Mesendoderm (in vitro differentiated cells): ENCODE results near the gene PSMD2.

Experiments used
- DNase-seq: peaks from one replicate; pipeline ENCODE4 v3.0.0; 2013
- H2AK5ac ChIP-seq: 2 replicates; pipeline ENCODE4 v1.6.1; 2013; ENCODE audit warnings: low read length, inconsistent platforms
- H2BK120ac ChIP-seq: 2 replicates; pipeline ENCODE4 v1.6.1; 2013; ENCODE audit warnings: low read depth, mild to moderate bottlenecking, low read length, moderate library complexity, mixed read lengths
- H2BK15ac ChIP-seq: replicated peaks from 2 replicates; pipeline ENCODE4 v1.6.1; 2013; ENCODE audit warnings: low read depth, mild to moderate bottlenecking, moderate library complexity
- H2BK5ac ChIP-seq: 2 replicates; pipeline ENCODE4 v1.6.1; 2013; ENCODE audit warnings: low read length, inconsistent platforms
- H3K18ac ChIP-seq: 2 replicates; pipeline ENCODE4 v1.6.1; 2013; ENCODE audit warnings: mild to moderate bottlenecking, low read length, mixed read lengths
- H3K23ac ChIP-seq: one replicate; pipeline ENCODE4 v1.6.1; 2013; ENCODE audit warnings: low read length
- H3K27ac ChIP-seq: 2 replicates; pipeline ENCODE4 v1.5.1; 2013; ENCODE audit warnings: low read depth, mild to moderate bottlenecking, inconsistent platforms, low read length, moderate library complexity
- H3K27me3 ChIP-seq: 2 replicates; pipeline ENCODE4 v1.6.1; 2013; ENCODE audit warnings: low read length, control low read depth, mild to moderate bottlenecking, inconsistent platforms; ENCODE audit not compliant: insufficient read depth, poor library complexity
- H3K36me3 ChIP-seq: 2 replicates; pipeline ENCODE4 v1.6.1; 2013; ENCODE audit warnings: low read length, inconsistent platforms; ENCODE audit not compliant: control insufficient read depth, insufficient read depth
- H3K4ac ChIP-seq: one replicate; pipeline ENCODE4 v1.6.1; 2013; ENCODE audit warnings: low read depth, mild to moderate bottlenecking, low read length, moderate library complexity
- H3K4me1 ChIP-seq: 2 replicates; pipeline ENCODE4 v1.6.1; 2013; ENCODE audit warnings: low read depth, low read length, inconsistent platforms; ENCODE audit not compliant: control insufficient read depth
- H3K4me2 ChIP-seq: 2 replicates; pipeline ENCODE4 v1.6.1; 2013; ENCODE audit warnings: low read length
- H3K4me3 ChIP-seq: 2 replicates; pipeline ENCODE4 v1.5.1; 2013; ENCODE audit warnings: mild to moderate bottlenecking, low read length
- H3K56ac ChIP-seq: one replicate; pipeline ENCODE4 v1.6.1; 2013; ENCODE audit warnings: low read length
- H3K79me1 ChIP-seq: 2 replicates; pipeline ENCODE4 v1.6.1; 2013; ENCODE audit warnings: low read length, inconsistent platforms
- H3K79me2 ChIP-seq: 2 replicates; pipeline ENCODE4 v1.6.1; 2013; ENCODE audit warnings: mild to moderate bottlenecking, low read length; ENCODE audit not compliant: control insufficient read depth, insufficient read depth
- H3K9ac ChIP-seq: 2 replicates; pipeline ENCODE4 v1.6.1; 2013; ENCODE audit warnings: low read length, inconsistent platforms
- H4K5ac ChIP-seq: one replicate; pipeline ENCODE4 v1.6.1; 2013; ENCODE audit warnings: low read length
- H4K8ac ChIP-seq: one replicate; pipeline ENCODE4 v1.6.1; 2013; ENCODE audit warnings: low read depth, mild to moderate bottlenecking, control low read depth, low read length, moderate library complexity
- WGBS: extraction: QIAGEN DNeasy Blood & Tissue Kit; methylation state at CpG from one replicate; pipeline ENCODE4 v1.1.7; 2013; ENCODE audit warnings: low lambda C conversion rate, missing lambda C conversion rate; ENCODE audit not compliant: insufficient coverage; ENCODE audit errors: extremely low coverage; 5-methylcytosine and 5-hydroxymethylcytosine counted together

PSMD2 gene

GRCh38 chr3:184295771-184296170 lies 3.3 kb upstream of the PSMD2 start:
- DNase-seq: no peak
- H4K8ac ChIP-seq: no peak overlapping the region
- no peak overlapping the region for H2BK120ac ChIP-seq
- H3K18ac ChIP-seq: no peak overlapping the region
- no peak overlapping the region for H2BK15ac ChIP-seq
- WGBS: no CpG with 5 or more reads among the region's 3 CpGs
- H3K4me3 ChIP-seq: no peak overlapping the region
- H3K79me2 ChIP-seq: peaks cover 16% of the 10 kb centered on the region
- no peak overlapping the region for H3K27ac ChIP-seq
- peaks cover 12% of the 10 kb centered on the region for H3K79me1 ChIP-seq
- no peak overlapping the region for H3K4ac ChIP-seq
- no peaks in the 10 kb centered on the region for H3K27me3 ChIP-seq
- H3K9ac ChIP-seq: no peak overlapping the region
- H2AK5ac ChIP-seq: no peak overlapping the region
- H3K4me2 ChIP-seq: no peak overlapping the region
- no peak overlapping the region for H3K23ac ChIP-seq
- H2BK5ac ChIP-seq: no peak overlapping the region
- H3K56ac ChIP-seq: no peak overlapping the region
- H3K4me1 ChIP-seq: peaks cover 4% of the 10 kb centered on the region
- H3K36me3 ChIP-seq: no peaks in the 10 kb centered on the region
- no peak overlapping the region for H4K5ac ChIP-seq

GRCh38 chr3:184296616-184297015 lies 2.4 kb upstream of the PSMD2 start:
- no peak overlapping the region for H3K18ac ChIP-seq
- H3K27ac ChIP-seq: no peak overlapping the region
- H2BK15ac ChIP-seq: no peak overlapping the region
- peaks cover 16% of the 10 kb centered on the region for H3K79me2 ChIP-seq
- H3K56ac ChIP-seq: no peak overlapping the region
- H3K79me1 ChIP-seq: peaks cover 12% of the 10 kb centered on the region
- no peak overlapping the region for H3K4me2 ChIP-seq
- no peak overlapping the region for H2BK120ac ChIP-seq
- H2AK5ac ChIP-seq: no peak overlapping the region
- no peak for DNase-seq
- H3K36me3 ChIP-seq: peaks cover 2% of the 10 kb centered on the region
- H3K9ac ChIP-seq: no peak overlapping the region
- H3K4me3 ChIP-seq: no peak overlapping the region
- H4K5ac ChIP-seq: no peak overlapping the region
- no peak overlapping the region for H2BK5ac ChIP-seq
- no peak overlapping the region for H3K23ac ChIP-seq
- no peaks in the 10 kb centered on the region for H3K27me3 ChIP-seq
- no peak overlapping the region for H4K8ac ChIP-seq
- peaks cover 4% of the 10 kb centered on the region for H3K4me1 ChIP-seq
- H3K4ac ChIP-seq: no peak overlapping the region
- WGBS: no CpG with 5 or more reads among the region's 7 CpGs

- Histone ChIP-seq H4K8ac (no peak overlapping the region), H3K36me3 (peaks cover 25% of the 10 kb centered on the region), H2AK5ac (no peak overlapping the region), H2BK5ac (no peak overlapping the region), H3K79me2 (peaks cover 20% of the 10 kb centered on the region), H3K4ac (no peak overlapping the region), H3K56ac (peak overlapping the region; percentile 94), H3K27ac (no peak overlapping the region), H3K4me1 (peaks cover 4% of the 10 kb centered on the region), H3K18ac (no peak overlapping the region), H3K9ac (peak overlapping the region; percentile 94), H3K4me3 (peak overlapping the region; percentile 99), H3K4me2 (peak overlapping the region; percentile 84), H4K5ac (no peak overlapping the region), H3K27me3 (no peaks in the 10 kb centered on the region), H2BK15ac (no peak overlapping the region), H3K23ac (peak overlapping the region; percentile 66), H3K79me1 (peaks cover 25% of the 10 kb centered on the region), H2BK120ac (no peak overlapping the region)
- WGBS: no CpG with 5 or more reads among the region's 29 CpGs
- peak; percentile 38 for DNase-seq
These were observed 692 bp downstream of the PSMD2 start for GRCh38 chr3:184299488-184300377.

- H3K79me2 ChIP-seq: peaks cover 20% of the 10 kb centered on the region
- no CpG with 5 or more reads among the region's 3 CpGs for WGBS
- H3K27me3 ChIP-seq: no peaks in the 10 kb centered on the region
- peaks cover 4% of the 10 kb centered on the region for H3K4me1 ChIP-seq
- H2BK5ac ChIP-seq: no peak overlapping the region
- no peak overlapping the region for H3K18ac ChIP-seq
- no peak overlapping the region for H2BK120ac ChIP-seq
- H3K9ac ChIP-seq: peak overlapping the region; percentile 94
- no peak overlapping the region for H2AK5ac ChIP-seq
- no peak overlapping the region for H3K23ac ChIP-seq
- no peak overlapping the region for H3K4ac ChIP-seq
- peaks cover 28% of the 10 kb centered on the region for H3K36me3 ChIP-seq
- H2BK15ac ChIP-seq: no peak overlapping the region
- peak; percentile 37 for DNase-seq
- H3K4me3 ChIP-seq: no peak overlapping the region
- H3K4me2 ChIP-seq: peak overlapping the region; percentile 84
- no peak overlapping the region for H3K27ac ChIP-seq
- H3K56ac ChIP-seq: peak overlapping the region; percentile 94
- no peak overlapping the region for H4K8ac ChIP-seq
- H3K79me1 ChIP-seq: peaks cover 25% of the 10 kb centered on the region
- H4K5ac ChIP-seq: no peak overlapping the region
These were observed 1.3 kb downstream of the PSMD2 start for GRCh38 chr3:184300378-184300720.

- Histone ChIP-seq H3K79me2 (peaks cover 5% of the 10 kb centered on the region), H3K4me1 (no peaks in the 10 kb centered on the region), H4K5ac (no peak overlapping the region), H3K56ac (no peak overlapping the region), H3K9ac (no peak overlapping the region), H2BK15ac (no peak overlapping the region), H3K18ac (no peak overlapping the region), H3K27me3 (no peaks in the 10 kb centered on the region), H4K8ac (no peak overlapping the region), H3K4ac (no peak overlapping the region), H2AK5ac (no peak overlapping the region), H3K23ac (no peak overlapping the region), H3K4me3 (no peak overlapping the region), H2BK5ac (no peak overlapping the region), H3K4me2 (no peak overlapping the region), H3K27ac (no peak overlapping the region), H3K36me3 (peaks cover 48% of the 10 kb centered on the region), H3K79me1 (peaks cover 14% of the 10 kb centered on the region), H2BK120ac (no peak overlapping the region)
- WGBS: no CpG with 5 or more reads among the region's 1 CpG
- DNase-seq: no peak
These were observed 6.5 kb downstream of the PSMD2 start for GRCh38 chr3:184305577-184305976.
